B cell (primary cell): ENCODE measurements around the gene MRTFA. TPM values are rescaled to one million over a fixed set of nuclear protein-coding genes. Genes with fewer than 3 reads are reported as not detected.
A peak's percentile ranks its signal among the peaks of the same experiment; 100 is the strongest.
"Not testable (repeated sequence)": the region's sequence is repeated elsewhere in the genome, so short reads cannot be mapped to it uniquely, and the experiment has no call there.

ENCODE experiments used
- ATAC-seq: fragments of 200-7000 bp; cut with Tn5 transposase; one replicate; pipeline ENCODE4 v1.10.0; 2021; ENCODE audit warnings: low read depth, mild to moderate bottlenecking, moderate number of reproducible peaks, moderate library complexity
- CTCF ChIA-PET: fragments of 350-600 bp; sonication (Branson Sonifier 250); formaldehyde crosslinking; loops from one replicate; lab custom pipeline; 2021; ENCODE audit warnings: antibody characterized with exemption, inconsistent platforms; lab: Charles Lee
- POLR2A ChIA-PET: fragments of 350-600 bp; sonication (Branson Sonifier 250); formaldehyde crosslinking; loops from one replicate; lab custom pipeline; 2021; ENCODE audit warnings: antibody characterized with exemption; lab: Charles Lee
- DNase-seq: peaks from one replicate; pipeline ENCODE4 v3.0.0; 2013
- H2AFZ ChIP-seq: 2 replicates; pipeline ENCODE4 v1.6.1; 2012; ENCODE audit warnings: mild to moderate bottlenecking, low read depth, low read length; ENCODE audit not compliant: insufficient read depth, poor library complexity, severe bottlenecking
- H3K27ac ChIP-seq, 2 donors: 1 replicate in 1 of 2; 2 replicates in 1 of 2; pipeline ENCODE4 v1.5.1; 2012 to 2013; ENCODE audit warnings: low read length in 2 of 2, mild to moderate bottlenecking in 2 of 2, moderate library complexity in 1 of 2
- H3K27me3 ChIP-seq, 4 experiments: fragments of 200-600 bp in 1 of 4; sonication (generic) in 1 of 4; replicated peaks in 1 of 4; 1 replicate in 2 of 4; 2 replicates in 2 of 4; pipeline versions ENCODE4 v1.6.1 to v1.7.0; 2013 to 2016; ENCODE audit warnings: low read length in 3 of 4, mild to moderate bottlenecking in 2 of 4, mixed read lengths in 1 of 4, moderate library complexity in 1 of 4; ENCODE audit not compliant: insufficient read depth in 4 of 4, control insufficient read depth in 3 of 4; ENCODE audit errors: control extremely low read depth in 1 of 4
- H3K36me3 ChIP-seq, 2 experiments: replicated peaks in 1 of 2; 1 replicate in 1 of 2; 2 replicates in 1 of 2; pipeline versions ENCODE4 v1.6.1 to v1.7.1; 2013; ENCODE audit warnings: low read length in 1 of 2; ENCODE audit not compliant: insufficient read depth in 2 of 2, control insufficient read depth in 1 of 2; ENCODE audit errors: control extremely low read depth in 1 of 2, extremely low read depth in 1 of 2
- H3K4me1 ChIP-seq, 2 donors: fragments of 200-600 bp in 1 of 2; sonication (generic) in 1 of 2; 1 replicate in 1 of 2; 2 replicates in 1 of 2; pipeline versions ENCODE4 v1.5.1 to v1.6.1; 2013 to 2017; ENCODE audit warnings: low read length in 2 of 2; ENCODE audit not compliant: control insufficient read depth in 2 of 2, insufficient read depth in 2 of 2
- H3K4me2 ChIP-seq: replicated peaks from 2 replicates; pipeline ENCODE3; 2012; ENCODE audit warnings: mild to moderate bottlenecking, low read depth, low read length; ENCODE audit not compliant: poor library complexity, severe bottlenecking
- H3K4me3 ChIP-seq, 5 experiments: fragments of 200-600 bp in 1 of 5; sonication (generic) in 1 of 5; 1 replicate in 3 of 5; 2 replicates in 2 of 5; pipeline versions ENCODE4 v1.5.1 to v1.7.0; 2011 to 2016; ENCODE audit warnings: low read length in 4 of 5, mild to moderate bottlenecking in 4 of 5, low read depth in 2 of 5, control low read depth in 1 of 5, moderate library complexity in 1 of 5; ENCODE audit not compliant: insufficient read depth in 1 of 5; ENCODE audit errors: control extremely low read depth in 1 of 5, extremely low read depth in 1 of 5
- H3K79me2 ChIP-seq: fragments of 200-600 bp; sonication (generic); one replicate; pipeline ENCODE4 v1.6.0; 2016; ENCODE audit warnings: low read length; ENCODE audit not compliant: control insufficient read depth, insufficient read depth
- H3K9ac ChIP-seq: fragments of 200-600 bp; sonication (generic); 2 replicates; pipeline ENCODE4 v1.6.1; 2017; ENCODE audit warnings: mild to moderate bottlenecking, low read length, moderate library complexity
- H3K9me3 ChIP-seq, 3 donors: one replicate each; pipeline versions ENCODE4 v1.6.1 to v1.7.1; 2013; ENCODE audit warnings: low read length in 2 of 3; ENCODE audit not compliant: control insufficient read depth in 2 of 3, insufficient read depth in 1 of 3; ENCODE audit errors: control extremely low read depth in 1 of 3
- H4K20me1 ChIP-seq: 2 replicates; pipeline ENCODE4 v1.6.0; 2012; ENCODE audit warnings: mild to moderate bottlenecking, low read length; ENCODE audit not compliant: insufficient read depth, control insufficient read depth, poor library complexity, severe bottlenecking
- H3K27ac Mint-ChIP-seq: one replicate; pipeline ENCODE4 v1.8.0; 2021; ENCODE audit warnings: mixed read lengths
- H3K27me3 Mint-ChIP-seq: one replicate; pipeline ENCODE4 v1.8.0; 2021; ENCODE audit warnings: mixed read lengths
- H3K4me1 Mint-ChIP-seq: one replicate; pipeline ENCODE4 v1.8.0; 2021; ENCODE audit warnings: mixed read lengths
- H3K4me3 Mint-ChIP-seq: one replicate; pipeline ENCODE4 v1.8.0; 2021; ENCODE audit warnings: mixed read lengths
- H3K9me3 Mint-ChIP-seq: one replicate; pipeline ENCODE4 v1.8.0; 2022; ENCODE audit warnings: mixed read lengths; ENCODE audit not compliant: insufficient read depth
- CTCF ChIP-seq: fragments of 200-600 bp; IDR thresholded peaks from one replicate; pipeline ENCODE4 v1.8.0; 2022; ENCODE audit warnings: antibody characterized with exemption, mild to moderate bottlenecking
- EZH2 ChIP-seq: IDR thresholded peaks from 2 replicates; pipeline ENCODE4 v1.6.1; 2012; ENCODE audit warnings: borderline replicate concordance, low read depth, mild to moderate bottlenecking, moderate library complexity, low read length; ENCODE audit not compliant: insufficient read depth, poor library complexity, severe bottlenecking
- WGBS: methylation state at CpG from one replicate; pipeline ENCODE4 v1.1.5; 2013; ENCODE audit warnings: missing lambda C conversion rate; ENCODE audit not compliant: insufficient coverage; 5-methylcytosine and 5-hydroxymethylcytosine counted together
- intact Hi-C: fragments of 100-400 bp; cut with micrococcal nuclease; formaldehyde crosslinking; loops from one replicate; pipeline ENCODE4 v1.10.0; 2022
- polyA plus RNA-seq: library from polyadenylated mRNA; depleted of rRNA; stranded (reverse); fragments of >200 nt; gene quantifications from 2 replicates; pipeline ENCODE4 v1.2.3, GENCODE V29; 2012
- total RNA-seq, 2 donors: library from RNA; stranded (reverse); fragments of 120-200 nt in 1 of 2; gene quantifications; 1 replicate in 1 of 2; 2 replicates in 1 of 2; pipeline versions ENCODE4 v1.2.3 to v1.2.4, GENCODE V29; 2013 to 2022

Gene MRTFA
- total and polyA plus RNA-seq, 2 donors (not counting 1 experiment from before 2014, with no cell fraction given), result 28.9 to 82.6 TPM

GRCh38 chr22:40509401-40510134 lies 127.0 kb downstream of the MRTFA start:
- Histone ChIP-seq H3K9me3 (no peaks in the 10 kb centered on the region), H3K4me3 (no peak overlapping the region), H3K79me2 (peaks cover 14% of the 10 kb centered on the region), H3K27ac (no peak overlapping the region), H3K9ac (no peak overlapping the region), H3K36me3 (no peaks in the 10 kb centered on the region), H4K20me1 (no peaks in the 10 kb centered on the region), H3K4me1 (peaks cover 0 to 3% of the 10 kb centered on the region in 2 donors), H3K4me2 (no peak overlapping the region), H3K27me3 (no peaks in the 10 kb centered on the region), H2AFZ (no peak overlapping the region)
- peaks cover 15% of the 10 kb centered on the region for H3K4me1 Mint-ChIP-seq
- H3K27ac Mint-ChIP-seq, result no peak overlapping the region
- DNase-seq, result no peak
- TF ChIP-seq CTCF (no peak), EZH2 (no peak)
- H3K4me3 Mint-ChIP-seq, result no peak overlapping the region
- POLR2A ChIA-PET, result interaction anchor here (0.6 to 1.3 kb wide), 2 partner anchors 18 to 21 kb away, joined by 3 to 5 read pairs; no protein-coding TSS in a partner anchor
- H3K9me3 Mint-ChIP-seq, result no peaks in the 10 kb centered on the region
- CTCF ChIA-PET, result interaction anchor here (1.0 to 1.5 kb wide), 4 partner anchors 15 to 137 kb away, joined by 3 to 6 read pairs (median 4); no protein-coding TSS in a partner anchor
- intact Hi-C loops, result no loop called here
- no peaks in the 10 kb centered on the region for H3K27me3 Mint-ChIP-seq
- ATAC-seq, result peak; percentile 14
- WGBS, result 100% methylated on average over 1 of the region's 4 CpGs

GRCh38 chr22:40508046-40508445 lies 128.5 kb downstream of the MRTFA start:
- ATAC-seq, H3K4me3 Mint-ChIP-seq, H3K36me3 ChIP-seq, DNase-seq, H3K4me1 ChIP-seq, H3K9me3 ChIP-seq, H3K9me3 Mint-ChIP-seq, intact Hi-C loops, H3K27me3 Mint-ChIP-seq, H3K9ac ChIP-seq, H3K27me3 ChIP-seq, H3K27ac ChIP-seq, H3K4me3 ChIP-seq, H3K27ac Mint-ChIP-seq, H3K4me2 ChIP-seq, H4K20me1 ChIP-seq, POLR2A ChIA-PET, H2AFZ ChIP-seq: not testable (repeated sequence)
- H3K4me1 Mint-ChIP-seq, result peaks cover 19% of the 10 kb centered on the region
- CTCF ChIA-PET, result interaction anchor here (0.6 to 1.0 kb wide), 2 partner anchors 16 to 140 kb away, joined by 4 read pairs; no protein-coding TSS in a partner anchor
- 96% methylated on average over 7 of the region's 8 CpGs for WGBS
- peaks cover 16% of the 10 kb centered on the region for H3K79me2 ChIP-seq
